IMR-90 (cell line): ENCODE results near the gene CD209. TPM values are rescaled to one million over a fixed set of nuclear protein-coding genes. Genes with fewer than 3 reads are reported as not detected.

Experiments
- ATAC-seq: fragments of 200-7000 bp; cut with Tn5 transposase; 2 replicates; pipeline ENCODE4 v1.9.1; 2020; ENCODE audit warnings: low read depth, mild to moderate bottlenecking, moderate library complexity
- BruUV-seq: library from RNA; stranded (reverse); fragments of 400-500 nt; replicated peaks from 2 replicates; lab custom pipeline; 2021; lab: Mats Ljungman, UMichigan
- CTCF ChIA-PET: fragments of 300-600 bp; formaldehyde crosslinking; extraction: SDS; loops from one replicate; lab custom pipeline; 2021; ENCODE audit warnings: antibody characterized with exemption; lab: Yijun Ruan, JAX
- POLR2A ChIA-PET: fragments of 300-600 bp; sonication (Branson Sonifier 250); formaldehyde crosslinking; loops from one replicate; lab custom pipeline; 2022; ENCODE audit warnings: antibody characterized with exemption; ENCODE audit not compliant: unreplicated experiment; lab: Charles Lee
- DNase-seq: peaks from one replicate; pipeline ENCODE4 v3.0.0; 2013
- H2AFZ ChIP-seq: replicated peaks from 2 replicates; pipeline ENCODE3; 2013; ENCODE audit warnings: low read length, mild to moderate bottlenecking; ENCODE audit not compliant: poor library complexity
- H2AK5ac ChIP-seq: 2 replicates; pipeline ENCODE4 v1.6.1; 2013; ENCODE audit warnings: low read depth, low read length, inconsistent platforms
- H2AK9ac ChIP-seq: replicated peaks from 2 replicates; pipeline ENCODE3; 2013; ENCODE audit warnings: mild to moderate bottlenecking, low read depth, low read length, moderate library complexity; ENCODE audit not compliant: poor library complexity
- H2BK120ac ChIP-seq: 2 replicates; pipeline ENCODE4 v1.6.1; 2013; ENCODE audit warnings: low read depth, low read length, inconsistent platforms
- H2BK15ac ChIP-seq: 3 replicates; pipeline ENCODE4 v1.6.1; 2013; ENCODE audit warnings: low read depth, low read length, inconsistent platforms
- H2BK20ac ChIP-seq: 2 replicates; pipeline ENCODE4 v1.6.1; 2013; ENCODE audit warnings: low read depth, mild to moderate bottlenecking, inconsistent platforms, low read length, moderate library complexity
- H2BK5ac ChIP-seq: 2 replicates; pipeline ENCODE4 v1.6.1; 2013; ENCODE audit warnings: mild to moderate bottlenecking, low read depth, low read length, inconsistent platforms; ENCODE audit not compliant: poor library complexity, severe bottlenecking
- H3K14ac ChIP-seq: replicated peaks from 2 replicates; pipeline ENCODE4 v1.6.1; 2013; ENCODE audit warnings: low read depth, low read length, inconsistent platforms
- H3K18ac ChIP-seq: 2 replicates; pipeline ENCODE4 v1.6.1; 2013; ENCODE audit warnings: low read depth, low read length, control low read depth
- H3K23ac ChIP-seq: 2 replicates; pipeline ENCODE4 v1.6.1; 2013; ENCODE audit warnings: low read depth, low read length, inconsistent platforms
- H3K27ac ChIP-seq: 2 replicates; pipeline ENCODE4 v1.5.1; 2013; ENCODE audit warnings: mild to moderate bottlenecking, control low read depth, low read length; ENCODE audit not compliant: insufficient read depth
- H3K27me3 ChIP-seq: 2 replicates; pipeline ENCODE4 v1.6.1; 2013; ENCODE audit warnings: low read length; ENCODE audit not compliant: control insufficient read depth, insufficient read depth
- H3K36me3 ChIP-seq: 2 replicates; pipeline ENCODE4 v1.6.1; 2013; ENCODE audit warnings: low read length, mixed read lengths; ENCODE audit not compliant: control insufficient read depth, insufficient read depth
- H3K4ac ChIP-seq: 2 replicates; pipeline ENCODE4 v1.6.1; 2013; ENCODE audit warnings: low read depth, low read length, inconsistent platforms
- H3K4me1 ChIP-seq: 2 replicates; pipeline ENCODE4 v1.6.1; 2013; ENCODE audit warnings: low read length, mixed read lengths; ENCODE audit not compliant: control insufficient read depth, insufficient read depth
- H3K4me2 ChIP-seq: 2 replicates; pipeline ENCODE4 v1.6.1; 2013; ENCODE audit warnings: low read depth, mild to moderate bottlenecking, control low read depth, low read length, moderate library complexity
- H3K4me3 ChIP-seq: 2 replicates; pipeline ENCODE4 v1.5.1; 2013; ENCODE audit warnings: low read depth, mild to moderate bottlenecking, control low read depth, low read length, moderate library complexity; ENCODE audit not compliant: insufficient read depth
- H3K56ac ChIP-seq: 2 replicates; pipeline ENCODE4 v1.6.1; 2013; ENCODE audit warnings: low read length, inconsistent platforms; ENCODE audit not compliant: insufficient read depth; ENCODE audit errors: extremely low read depth
- H3K79me1 ChIP-seq, 2 experiments: 2 replicates each; pipeline ENCODE4 v1.6.1; 2013; ENCODE audit warnings: low read length in 2 of 2, inconsistent platforms in 1 of 2, low read depth in 1 of 2
- H3K9ac ChIP-seq: 2 replicates; pipeline ENCODE4 v1.6.1; 2013; ENCODE audit warnings: low read depth, low read length, control low read depth
- H3K9me1 ChIP-seq: 2 replicates; pipeline ENCODE4 v1.6.1; 2013; ENCODE audit warnings: low read length, inconsistent platforms; ENCODE audit not compliant: insufficient read depth
- H3K9me3 ChIP-seq: 2 replicates; pipeline ENCODE4 v1.6.1; 2013; ENCODE audit warnings: low read length; ENCODE audit not compliant: control insufficient read depth, insufficient read depth
- H4K20me1 ChIP-seq: 2 replicates; pipeline ENCODE4 v1.6.1; 2013; ENCODE audit warnings: low read length, inconsistent platforms; ENCODE audit not compliant: insufficient read depth
- H4K5ac ChIP-seq: 2 replicates; pipeline ENCODE4 v1.6.1; 2013; ENCODE audit warnings: mild to moderate bottlenecking, low read depth, low read length, control low read depth
- H4K8ac ChIP-seq, 2 experiments: 2 replicates each; pipeline ENCODE4 v1.6.1; 2013; ENCODE audit warnings: low read depth in 2 of 2, low read length in 2 of 2, control low read depth in 1 of 2, inconsistent platforms in 1 of 2
- H4K91ac ChIP-seq: 2 replicates; pipeline ENCODE4 v1.6.1; 2013; ENCODE audit warnings: low read depth, low read length, inconsistent platforms; ENCODE audit not compliant: insufficient read depth
- BHLHE40 ChIP-seq: fragments of 150-350 bp; IDR thresholded peaks from 2 replicates; pipeline ENCODE4 v1.6.1; 2016; ENCODE audit warnings: mild to moderate bottlenecking, low read depth, low read length
- CEBPB ChIP-seq: IDR thresholded peaks from 2 replicates; pipeline ENCODE4 v1.6.1; 2012; ENCODE audit warnings: low read depth, low read length, improper control_type of control experiment
- CHD1 ChIP-seq: IDR thresholded peaks from 2 replicates; pipeline ENCODE4 v1.6.1; 2012; ENCODE audit warnings: low read depth, low read length, improper control_type of control experiment
- CTCF ChIP-seq: conservative IDR thresholded peaks from 2 replicates; pipeline ENCODE4 v1.5.1; 2012; ENCODE audit warnings: mild to moderate bottlenecking, low read depth, low read length, improper control_type of control experiment
- ELK1 ChIP-seq: fragments of 150-350 bp; IDR thresholded peaks from 2 replicates; pipeline ENCODE4 v1.6.1; 2016; ENCODE audit warnings: low read depth, mild to moderate bottlenecking, low read length, moderate library complexity, borderline replicate concordance
- FOS ChIP-seq: fragments of 150-350 bp; IDR thresholded peaks from 2 replicates; pipeline ENCODE4 v1.6.1; 2016; ENCODE audit warnings: low read depth, low read length
- MAFK ChIP-seq: IDR thresholded peaks from 2 replicates; pipeline ENCODE4 v1.6.1; 2012; ENCODE audit warnings: low read depth, low read length, improper control_type of control experiment
- MAZ ChIP-seq: IDR thresholded peaks from 2 replicates; pipeline ENCODE4 v1.6.1; 2012; ENCODE audit warnings: low read depth, mild to moderate bottlenecking, low read length, improper control_type of control experiment, moderate library complexity, borderline replicate concordance
- MXI1 ChIP-seq: IDR thresholded peaks from 2 replicates; pipeline ENCODE4 v1.6.1; 2012; ENCODE audit warnings: low read depth, mild to moderate bottlenecking, low read length, moderate library complexity, borderline replicate concordance
- NFE2L2 ChIP-seq: fragments of 150-350 bp; IDR thresholded peaks from 2 replicates; pipeline ENCODE4 v1.6.1; 2016; ENCODE audit warnings: low read depth, mild to moderate bottlenecking, low read length
- POLR2A ChIP-seq: IDR thresholded peaks from 2 replicates; pipeline ENCODE4 v1.6.1; 2012; ENCODE audit warnings: mild to moderate bottlenecking, low read depth, low read length
- RCOR1 ChIP-seq: IDR thresholded peaks from 2 replicates; pipeline ENCODE4 v1.6.1; 2012; ENCODE audit warnings: mild to moderate bottlenecking, low read length, improper control_type of control experiment; ENCODE audit not compliant: insufficient replicate concordance
- RFX5 ChIP-seq: IDR thresholded peaks from 2 replicates; pipeline ENCODE4 v1.8.0; 2012; ENCODE audit warnings: low read depth, mild to moderate bottlenecking, low read length, moderate library complexity
- SMC3 ChIP-seq: fragments of 150-350 bp; IDR thresholded peaks from 2 replicates; pipeline ENCODE4 v1.6.1; 2016; ENCODE audit warnings: low read depth, mild to moderate bottlenecking, antibody characterized with exemption, low read length, moderate library complexity
- WGBS, 2 experiments: methylation state at CpG; one replicate each; pipeline versions ENCODE4 v1.1.5 to v1.1.7; 2013; ENCODE audit warnings: missing lambda C conversion rate in 2 of 2; ENCODE audit not compliant: insufficient read length in 1 of 2; ENCODE audit errors: extremely low coverage in 2 of 2; 5-methylcytosine and 5-hydroxymethylcytosine counted together
- dilution Hi-C: fragments of 300-500 bp; cut with HindIII; formaldehyde crosslinking; loops from one replicate; pipeline ENCODE4 v1.14.3; 2018; ENCODE audit warnings: low sequenced_read_pairs; ENCODE audit not compliant: unreplicated experiment
- in situ Hi-C: fragments of 300-500 bp; cut with MboI; formaldehyde crosslinking; loops from 3 replicates; pipeline ENCODE4 v1.14.3; 2019; ENCODE audit warnings: low sequenced_read_pairs, inconsistent platforms, mixed read lengths
- intact Hi-C: fragments of 100-400 bp; cut with micrococcal nuclease; formaldehyde crosslinking; loops from 2 replicates; pipeline ENCODE4 v1.10.0; 2022
- polyA plus RNA-seq, 3 experiments: library from polyadenylated mRNA; depleted of rRNA; stranded (reverse); fragments of >200 nt; gene quantifications; 2 replicates each; pipeline ENCODE4 v1.2.3, GENCODE V29; 2012; ENCODE audit warnings: low replicate concordance in 1 of 3
- total RNA-seq: library from RNA; depleted of rRNA; stranded (reverse); fragments of >200 nt; gene quantifications from 2 replicates; pipeline ENCODE4 v1.2.3, GENCODE V29; 2012
- TF ChIP-seq, protein P1 (sequence below): fragments of 150-350 bp; IDR thresholded peaks from 2 replicates; pipeline ENCODE4 v1.6.1; 2017; ENCODE audit warnings: mild to moderate bottlenecking, antibody characterized with exemption, low read length, low read depth

CD209 gene
- total and polyA plus RNA-seq, 2 of the 4 experiments (the other 2 are of a cell fraction) = not detected

DNA sequence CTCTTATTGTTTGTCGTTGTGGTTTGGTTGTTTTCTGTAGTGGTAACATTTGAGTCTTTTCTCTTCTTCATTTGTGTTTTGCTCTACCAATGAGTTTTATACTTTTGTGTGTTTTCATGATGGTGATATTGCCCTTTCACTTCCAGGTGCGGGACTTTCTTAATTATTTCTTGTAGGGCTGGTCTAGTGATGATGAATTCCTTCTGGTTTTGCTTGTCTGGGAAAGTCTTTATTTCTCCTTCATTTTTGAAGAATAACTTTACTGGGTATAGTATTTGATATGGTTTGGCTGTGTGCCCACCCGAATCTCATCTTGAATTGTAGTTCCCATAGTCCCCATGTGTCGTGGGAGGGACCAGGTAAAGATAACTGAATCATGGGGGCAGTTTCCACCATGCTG is 8.9 kb upstream of the CD209 start:
- Histone ChIP-seq H2AK5ac (no peak overlapping the region), H3K36me3 (no peaks in the 10 kb centered on the region), H4K8ac (no peak overlapping the region), H2AK9ac (no peak overlapping the region), H4K5ac (no peak overlapping the region), H3K79me1 (no peaks in the 10 kb centered on the region), H2BK120ac (no peak overlapping the region), H2BK15ac (no peak overlapping the region), H3K4me1 (no peaks in the 10 kb centered on the region), H3K4me3 (no peak overlapping the region), H3K9me3 (peaks cover 8% of the 10 kb centered on the region), H3K27ac (no peak overlapping the region), H4K20me1 (no peaks in the 10 kb centered on the region), H3K56ac (no peak overlapping the region), H2BK20ac (no peak overlapping the region), H3K23ac (no peak overlapping the region), H3K18ac (no peak overlapping the region), H2AFZ (no peak overlapping the region), H3K27me3 (no peaks in the 10 kb centered on the region), H3K4ac (no peak overlapping the region), H3K9ac (no peak overlapping the region), H4K91ac (no peak overlapping the region), H3K14ac (no peak overlapping the region), H3K4me2 (no peak overlapping the region), H3K9me1 (peaks cover 3% of the 10 kb centered on the region; the same call in 1 of the 2 replicates), H2BK5ac (no peak overlapping the region)
- in situ Hi-C loops (no loop called here), dilution Hi-C loops (no loop called here), intact Hi-C loops (loop anchor here (5.0 kb wide), 1 partner anchor 34 kb away; no protein-coding TSS in a partner anchor)
- TF ChIP-seq NFE2L2 (no peak), FOS (no peak), CTCF (no peak), SMC3 (no peak), MAFK (no peak), ELK1 (no peak), RCOR1 (no peak), RFX5 (no peak), CHD1 (no peak), POLR2A (no peak), CEBPB (no peak), BHLHE40 (no peak), MXI1 (no peak), MAZ (no peak)
- TF ChIP-seq, protein P1, sequence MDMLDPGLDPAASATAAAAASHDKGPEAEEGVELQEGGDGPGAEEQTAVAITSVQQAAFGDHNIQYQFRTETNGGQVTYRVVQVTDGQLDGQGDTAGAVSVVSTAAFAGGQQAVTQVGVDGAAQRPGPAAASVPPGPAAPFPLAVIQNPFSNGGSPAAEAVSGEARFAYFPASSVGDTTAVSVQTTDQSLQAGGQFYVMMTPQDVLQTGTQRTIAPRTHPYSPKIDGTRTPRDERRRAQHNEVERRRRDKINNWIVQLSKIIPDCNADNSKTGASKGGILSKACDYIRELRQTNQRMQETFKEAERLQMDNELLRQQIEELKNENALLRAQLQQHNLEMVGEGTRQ = no peak
- WGBS, 2 experiments = no CpG with 5 or more reads among the region's 4 CpGs
- no peak for ATAC-seq
- POLR2A ChIA-PET = no interaction called here
- BruUV-seq = no TSS peak
- CTCF ChIA-PET = no interaction called here
- no peak for DNase-seq
